22Rv1 (cell line): Measurements from ENCODE around the gene MXI1.

ENCODE experiments used
- ZFX ChIP-seq: fragments of 450-650 bp; IDR thresholded peaks from 2 replicates; pipeline ENCODE4 v1.6.1; 2017; ENCODE audit warnings: antibody characterized with exemption, borderline replicate concordance
- TF ChIP-seq, protein P1 (sequence below): fragments of 450-650 bp; IDR thresholded peaks from 2 replicates; pipeline ENCODE4 v1.5.1; 2017; ENCODE audit warnings: mild to moderate bottlenecking

GRCh38 chr10:110200503-110200902 is 6.9 kb upstream of the MXI1 start:
- TF ChIP-seq, protein P1, sequence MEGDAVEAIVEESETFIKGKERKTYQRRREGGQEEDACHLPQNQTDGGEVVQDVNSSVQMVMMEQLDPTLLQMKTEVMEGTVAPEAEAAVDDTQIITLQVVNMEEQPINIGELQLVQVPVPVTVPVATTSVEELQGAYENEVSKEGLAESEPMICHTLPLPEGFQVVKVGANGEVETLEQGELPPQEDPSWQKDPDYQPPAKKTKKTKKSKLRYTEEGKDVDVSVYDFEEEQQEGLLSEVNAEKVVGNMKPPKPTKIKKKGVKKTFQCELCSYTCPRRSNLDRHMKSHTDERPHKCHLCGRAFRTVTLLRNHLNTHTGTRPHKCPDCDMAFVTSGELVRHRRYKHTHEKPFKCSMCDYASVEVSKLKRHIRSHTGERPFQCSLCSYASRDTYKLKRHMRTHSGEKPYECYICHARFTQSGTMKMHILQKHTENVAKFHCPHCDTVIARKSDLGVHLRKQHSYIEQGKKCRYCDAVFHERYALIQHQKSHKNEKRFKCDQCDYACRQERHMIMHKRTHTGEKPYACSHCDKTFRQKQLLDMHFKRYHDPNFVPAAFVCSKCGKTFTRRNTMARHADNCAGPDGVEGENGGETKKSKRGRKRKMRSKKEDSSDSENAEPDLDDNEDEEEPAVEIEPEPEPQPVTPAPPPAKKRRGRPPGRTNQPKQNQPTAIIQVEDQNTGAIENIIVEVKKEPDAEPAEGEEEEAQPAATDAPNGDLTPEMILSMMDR = no peak
- no peak for TF ChIP-seq ZFX
